Left lobe of liver (tissue), 2 donors: ENCODE measurements around the gene CAMSAP2. TPM values are rescaled to one million over a fixed set of nuclear protein-coding genes. Genes with fewer than 3 reads are reported as not detected.

ENCODE experiments used
- ATAC-seq: fragments of 200-7000 bp; cut with Tn5 transposase; one replicate; pipeline ENCODE4 v1.9.1; 2020; ENCODE audit warnings: mild to moderate bottlenecking, moderate library complexity
- DNase-seq: peaks from one replicate; pipeline ENCODE4 v3.0.0-alpha.2; 2020; ENCODE audit warnings: low spot score
- total RNA-seq: library from RNA; stranded (reverse); gene quantifications from one replicate; pipeline ENCODE4 v1.2.1, GENCODE V29; 2021
- donor health status: DM: no; HTN: no; CAD: no; lungs with moderate emphysema.
- donor health status: DM: no; HTN: yes; CAD: no.

Gene CAMSAP2
- total RNA-seq, 1 donor from 2014 or later, result 5.5 TPM

- no peak for ATAC-seq
- no peak for DNase-seq
These were observed 136.0 kb downstream of the CAMSAP2 start for GRCh38 chr1:200874694-200875093.

- ATAC-seq (no peak), DNase-seq (no peak)
These were observed 136.7 kb downstream of the CAMSAP2 start for GRCh38 chr1:200875416-200875815.

- ATAC-seq, result no peak
- no peak for DNase-seq
These were observed 138.3 kb downstream of the CAMSAP2 start for GRCh38 chr1:200877010-200877409.

- no peak for DNase-seq
- ATAC-seq, result no peak
These were observed 139.3 kb downstream of the CAMSAP2 start for GRCh38 chr1:200877839-200878551.

GRCh38 chr1:200880212-200880611 lies 141.5 kb downstream of the CAMSAP2 start:
- DNase-seq (no peak), ATAC-seq (no peak)

- no peak for DNase-seq
- no peak for ATAC-seq
These were observed 144.4 kb downstream of the CAMSAP2 start for GRCh38 chr1:200883118-200883517.

GRCh38 chr1:200885623-200886402 lies 147.1 kb downstream of the CAMSAP2 start:
- ATAC-seq (no peak), DNase-seq (no peak)

GRCh38 chr1:200886594-200886993 lies 147.9 kb downstream of the CAMSAP2 start:
- no peak for ATAC-seq
- no peak for DNase-seq

- no peak for ATAC-seq
- DNase-seq, result no peak
These were observed 148.3 kb downstream of the CAMSAP2 start for GRCh38 chr1:200887036-200887435.

GRCh38 chr1:200887772-200888348 lies 149.2 kb downstream of the CAMSAP2 start:
- DNase-seq (no peak), ATAC-seq (no peak)

- peak; percentile 35 for ATAC-seq
- DNase-seq, result no peak
These were observed 149.7 kb downstream of the CAMSAP2 start for GRCh38 chr1:200888349-200888838.

- no peak for ATAC-seq
- DNase-seq, result no peak
These were observed 150.9 kb downstream of the CAMSAP2 start for GRCh38 chr1:200889571-200889970.

GRCh38 chr1:200890027-200890426 lies 151.3 kb downstream of the CAMSAP2 start:
- ATAC-seq (no peak), DNase-seq (no peak)

- DNase-seq, result no peak
- ATAC-seq, result peak; percentile 67
These were observed 152.4 kb downstream of the CAMSAP2 start for GRCh38 chr1:200890818-200891773.

GRCh38 chr1:200891774-200892157 lies 153.1 kb downstream of the CAMSAP2 start:
- no peak for ATAC-seq
- no peak for DNase-seq

GRCh38 chr1:200892546-200892945 lies 153.9 kb downstream of the CAMSAP2 start:
- DNase-seq (no peak), ATAC-seq (no peak)

GRCh38 chr1:200892958-200893357 lies 154.3 kb downstream of the CAMSAP2 start:
- no peak for ATAC-seq
- no peak for DNase-seq

- DNase-seq (no peak), ATAC-seq (no peak)
These were observed 154.8 kb downstream of the CAMSAP2 start for GRCh38 chr1:200893411-200893901.

- no peak for ATAC-seq
- no peak for DNase-seq
These were observed 156.2 kb downstream of the CAMSAP2 start, which contains the start of gene INAVA for GRCh38 chr1:200894712-200895442. Gene INAVA (plus strand): TSS chr1:200894900. CDS start chr1:200898401, 3,501 bp downstream.

GRCh38 chr1:200895443-200895789 lies 156.7 kb downstream of the CAMSAP2 start:
- DNase-seq, result no peak

More at GRCh38 chr1:200895443-200895789, 156.7 kb downstream of the CAMSAP2 start:
- ATAC-seq, result no peak
